ACC112 (cell line): ENCODE results near the gene IGFBP2.

Experiments
- H2AFZ ChIP-seq: fragments of 200-600 bp; sonication (generic); one replicate; pipeline ENCODE4 v1.6.0; 2017; ENCODE audit warnings: antibody characterized with exemption, low read length; ENCODE audit not compliant: unreplicated experiment
- H3K27ac ChIP-seq: fragments of 200-600 bp; sonication (generic); 2 replicates; pipeline ENCODE4 v1.5.1; 2014; ENCODE audit warnings: low read depth, mild to moderate bottlenecking, antibody characterized with exemption, low read length, moderate library complexity
- H3K27me3 ChIP-seq: fragments of 200-600 bp; sonication (generic); 2 replicates; pipeline ENCODE4 v1.6.1; 2014; ENCODE audit warnings: mild to moderate bottlenecking, antibody characterized with exemption, low read length, moderate library complexity, mixed read lengths; ENCODE audit not compliant: insufficient read depth
- H3K36me3 ChIP-seq: fragments of 200-600 bp; sonication (generic); 2 replicates; pipeline ENCODE4 v1.6.1; 2016; ENCODE audit warnings: mild to moderate bottlenecking, antibody characterized with exemption, low read length, moderate library complexity, mixed read lengths; ENCODE audit not compliant: insufficient read depth
- H3K4me1 ChIP-seq: fragments of 200-600 bp; sonication (generic); one replicate; pipeline ENCODE4 v1.6.1; 2016; ENCODE audit warnings: low read length, mixed read lengths; ENCODE audit not compliant: insufficient read depth, unreplicated experiment, control insufficient read depth
- H3K4me3 ChIP-seq: fragments of 200-600 bp; sonication (generic); 2 replicates; pipeline ENCODE4 v1.5.1; 2014; ENCODE audit warnings: mild to moderate bottlenecking, low read depth, low read length
- H3K79me2 ChIP-seq: fragments of 200-600 bp; sonication (generic); one replicate; pipeline ENCODE4 v1.6.0; 2016; ENCODE audit warnings: low read length; ENCODE audit not compliant: control insufficient read depth, unreplicated experiment, insufficient read depth

The IGFBP2 gene

DNA sequence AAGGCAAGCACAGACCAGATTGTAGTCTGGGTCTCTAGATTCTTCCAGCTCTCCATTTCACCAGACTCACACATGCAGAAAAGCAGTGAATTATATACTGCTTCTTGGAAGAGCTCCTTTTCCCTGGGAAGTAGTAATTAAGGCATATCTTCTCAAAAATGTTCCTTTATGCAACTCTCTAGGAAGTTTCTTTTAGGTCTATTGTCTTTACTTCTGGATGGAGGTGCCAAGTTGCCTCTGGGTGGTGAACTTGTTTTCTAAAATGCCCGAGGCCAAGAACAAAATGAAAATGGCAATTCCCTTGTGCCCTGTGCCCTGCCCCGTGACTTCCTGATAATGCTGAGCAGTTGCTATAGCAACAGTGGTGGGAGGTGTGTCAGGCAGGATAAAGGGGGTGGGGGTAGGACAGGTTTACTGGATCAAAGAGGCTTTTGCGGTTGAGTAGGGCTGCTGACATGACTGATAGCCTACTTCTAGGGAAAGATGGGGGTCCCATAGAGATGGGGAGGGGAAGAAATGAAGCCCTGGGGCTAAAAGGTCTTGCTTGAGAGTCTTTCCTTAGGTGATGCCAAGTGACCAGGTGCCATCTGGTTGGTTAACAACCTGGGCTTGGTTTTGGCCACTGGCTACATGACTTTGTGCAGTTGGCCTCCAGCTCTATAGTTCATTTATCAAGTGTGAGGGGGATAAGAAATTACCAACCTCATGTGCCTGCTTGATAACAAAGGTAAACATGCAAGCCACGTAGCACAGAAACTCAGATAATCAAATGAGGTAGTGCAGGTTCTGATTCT is 11.8 kb downstream of the IGFBP2 start:
- 0 out of 2 replicates have a peak, but pooled peaks cover 6% of the 10 kb centered on the region for H3K36me3 ChIP-seq
- H3K79me2 ChIP-seq = no peaks in the 10 kb centered on the region
- no peak overlapping the region for H3K27ac ChIP-seq
- no peaks in the 10 kb centered on the region for H3K27me3 ChIP-seq
- no peak overlapping the region for H3K4me3 ChIP-seq
- no peak overlapping the region for H2AFZ ChIP-seq
- peaks cover 39% of the 10 kb centered on the region for H3K4me1 ChIP-seq

DNA sequence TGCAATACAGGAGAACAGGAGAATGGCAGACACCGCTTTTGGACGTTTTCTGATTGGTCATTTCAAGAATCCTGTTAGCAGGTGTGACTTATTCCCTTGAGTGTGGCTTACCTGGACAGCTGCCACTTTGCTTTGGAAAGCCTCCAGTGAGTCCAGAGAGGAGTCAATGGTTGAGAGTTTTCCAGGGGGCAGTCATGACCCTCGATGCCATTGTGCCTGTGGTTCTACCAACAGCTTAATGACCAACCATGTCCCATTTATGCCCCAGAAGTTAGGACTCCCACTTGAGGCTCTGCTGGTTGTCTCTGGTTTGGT is 12.4 kb downstream of the IGFBP2 start:
- Histone ChIP-seq H3K27me3 (no peaks in the 10 kb centered on the region), H3K4me1 (peaks cover 40% of the 10 kb centered on the region), H3K79me2 (peaks cover under 1% of the 10 kb centered on the region), H3K36me3 (0 out of 2 replicates have a peak, but pooled peaks cover 6% of the 10 kb centered on the region), H2AFZ (no peak overlapping the region), H3K4me3 (no peak overlapping the region), H3K27ac (no peak overlapping the region)

DNA sequence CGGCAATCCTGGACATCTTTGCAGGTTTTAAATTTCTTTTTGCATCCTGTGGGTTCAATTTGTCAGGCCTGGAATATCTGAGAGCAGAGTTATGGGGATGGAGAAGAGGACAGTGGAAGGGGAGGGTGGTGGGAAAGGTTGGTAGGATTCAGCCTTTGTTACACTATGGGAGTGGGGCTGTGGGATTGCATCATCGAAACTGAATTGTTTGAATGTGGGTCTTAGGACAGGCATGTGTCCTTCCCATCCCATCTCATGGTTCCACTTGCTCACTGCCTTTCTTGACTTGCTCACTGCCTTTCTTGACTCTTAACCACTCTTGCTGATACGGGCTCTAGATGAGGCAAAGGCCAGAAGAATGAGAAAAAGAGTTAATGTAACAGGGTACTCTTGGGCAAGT is 12.9 kb downstream of the IGFBP2 start:
- H2AFZ ChIP-seq = no peak overlapping the region
- H3K4me3 ChIP-seq = no peak overlapping the region
- H3K27ac ChIP-seq = no peak overlapping the region
- H3K79me2 ChIP-seq = peaks cover 2% of the 10 kb centered on the region
- 0 out of 2 replicates have a peak, but pooled peaks cover 3% of the 10 kb centered on the region for H3K36me3 ChIP-seq
- peaks cover 45% of the 10 kb centered on the region for H3K4me1 ChIP-seq
- H3K27me3 ChIP-seq = no peaks in the 10 kb centered on the region

DNA sequence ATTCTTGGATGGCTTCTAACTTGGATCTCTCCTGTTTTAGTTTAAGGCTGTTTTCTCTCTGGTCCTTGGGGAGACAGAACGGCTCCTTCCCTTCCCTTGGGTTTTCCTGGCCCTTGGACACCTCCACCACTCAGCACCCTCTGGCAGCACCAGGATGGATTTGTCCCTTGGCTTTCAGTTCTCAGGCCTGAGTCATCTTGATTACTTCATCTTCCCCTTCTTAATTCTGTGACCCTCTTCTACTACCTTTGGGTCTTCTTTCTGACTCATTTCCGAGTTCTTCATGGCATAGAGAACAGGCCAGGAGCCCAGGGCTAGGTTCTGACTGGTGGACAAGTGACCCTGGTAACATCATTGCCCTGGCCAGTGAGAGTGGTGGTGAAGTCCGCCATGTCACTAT is 14.9 kb downstream of the IGFBP2 start:
- H3K4me1 ChIP-seq = peaks cover 55% of the 10 kb centered on the region
- H2AFZ ChIP-seq = no peak overlapping the region
- H3K27me3 ChIP-seq = no peaks in the 10 kb centered on the region
- H3K4me3 ChIP-seq = no peak overlapping the region
- H3K79me2 ChIP-seq = peaks cover 2% of the 10 kb centered on the region
- peak overlapping the region; percentile 30 for H3K27ac ChIP-seq
- 0 out of 2 replicates have a peak, but pooled peaks cover 3% of the 10 kb centered on the region for H3K36me3 ChIP-seq

DNA sequence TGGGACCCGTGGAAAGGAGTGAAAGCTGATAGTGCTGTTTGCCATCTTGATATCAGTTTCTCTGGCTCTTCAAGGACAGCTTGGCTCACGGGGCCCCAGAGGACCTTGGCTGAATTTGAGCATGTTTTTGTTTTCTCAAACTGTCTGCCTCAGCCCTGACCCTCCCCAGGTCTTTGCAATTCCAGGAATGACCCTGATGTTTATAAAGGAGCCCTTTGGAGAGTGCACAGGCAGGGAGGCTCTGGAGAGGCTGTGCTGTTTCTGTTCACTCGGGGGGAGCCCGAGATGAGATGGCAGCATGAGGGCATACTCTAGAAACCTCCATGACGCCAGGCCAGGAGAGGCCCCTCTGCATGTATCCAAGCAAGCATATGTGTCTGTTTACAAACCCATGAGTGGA is 16.4 kb downstream of the IGFBP2 start:
- Histone ChIP-seq H3K4me1 (peaks cover 54% of the 10 kb centered on the region), H3K27ac (no peak overlapping the region), H3K4me3 (no peak overlapping the region), H3K36me3 (0 out of 2 replicates have a peak, but pooled peaks cover 3% of the 10 kb centered on the region), H2AFZ (no peak overlapping the region), H3K79me2 (peaks cover 2% of the 10 kb centered on the region), H3K27me3 (no peaks in the 10 kb centered on the region)

DNA sequence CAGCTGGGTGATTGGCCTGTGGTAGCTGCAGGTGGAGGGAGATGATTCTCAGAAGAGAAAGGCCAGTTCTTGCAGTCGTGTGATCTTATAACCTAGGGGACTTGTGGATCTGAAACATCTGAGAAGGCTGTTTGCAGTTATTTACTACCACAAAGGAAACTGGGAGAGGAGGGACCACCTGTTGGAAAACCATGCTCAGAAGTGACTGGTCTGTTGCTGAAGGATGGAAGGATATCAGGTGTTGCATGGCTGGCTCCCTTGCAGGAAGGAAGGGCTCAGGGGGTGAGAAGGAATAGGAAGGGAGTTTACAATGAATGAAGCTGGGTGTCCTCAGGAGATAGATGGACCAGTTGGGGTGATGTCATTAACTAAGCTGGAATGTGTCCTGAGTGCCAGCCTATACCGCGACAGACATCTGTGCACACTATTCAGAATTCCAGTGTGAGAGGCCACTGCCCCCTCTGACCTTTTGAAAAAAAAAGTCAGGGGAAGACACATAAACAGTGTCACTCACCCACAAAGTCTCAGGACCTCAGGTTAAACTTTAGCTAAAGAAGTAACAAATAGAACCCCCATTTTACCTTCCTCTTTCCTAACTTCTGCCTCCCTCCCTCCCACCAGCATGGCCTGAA is 17.5 kb downstream of the IGFBP2 start:
- no peaks in the 10 kb centered on the region for H3K27me3 ChIP-seq
- H3K4me1 ChIP-seq = peaks cover 49% of the 10 kb centered on the region
- H3K4me3 ChIP-seq = no peak overlapping the region
- H3K79me2 ChIP-seq = peaks cover 2% of the 10 kb centered on the region
- H3K27ac ChIP-seq = peak overlapping the region; percentile 63
- no peaks in the 10 kb centered on the region for H3K36me3 ChIP-seq
- H2AFZ ChIP-seq = no peak overlapping the region

DNA sequence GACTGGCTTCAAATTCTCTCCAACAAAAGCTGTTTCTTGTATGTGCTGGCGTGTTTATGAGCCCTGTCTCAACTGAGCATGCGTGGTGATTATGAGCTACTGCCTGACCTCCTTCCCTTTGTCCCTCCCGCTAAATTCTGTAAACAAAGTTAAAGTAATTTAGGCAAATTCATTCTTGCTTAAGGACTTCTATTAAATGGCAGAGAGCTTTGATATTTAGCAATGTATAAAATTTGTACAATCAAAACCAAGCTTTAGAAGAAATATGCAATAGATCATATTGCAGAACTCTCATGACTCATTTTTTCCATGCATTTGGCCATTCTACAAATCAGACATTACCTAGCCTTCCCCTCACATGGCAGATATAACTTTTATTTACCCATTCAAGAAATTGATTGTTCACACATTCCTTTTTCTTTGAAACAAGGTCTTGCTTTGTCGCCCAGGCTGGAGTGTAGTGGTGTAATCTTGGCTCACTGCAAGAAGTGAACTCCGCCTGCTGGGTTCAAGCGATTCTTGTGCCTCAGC is 18.2 kb downstream of the IGFBP2 start:
- H3K4me3 ChIP-seq = no peak overlapping the region
- H3K36me3 ChIP-seq = no peaks in the 10 kb centered on the region
- no peak overlapping the region for H2AFZ ChIP-seq
- peak overlapping the region; percentile 63 for H3K27ac ChIP-seq
- H3K4me1 ChIP-seq = peaks cover 49% of the 10 kb centered on the region
- no peaks in the 10 kb centered on the region for H3K27me3 ChIP-seq
- peaks cover 2% of the 10 kb centered on the region for H3K79me2 ChIP-seq

DNA sequence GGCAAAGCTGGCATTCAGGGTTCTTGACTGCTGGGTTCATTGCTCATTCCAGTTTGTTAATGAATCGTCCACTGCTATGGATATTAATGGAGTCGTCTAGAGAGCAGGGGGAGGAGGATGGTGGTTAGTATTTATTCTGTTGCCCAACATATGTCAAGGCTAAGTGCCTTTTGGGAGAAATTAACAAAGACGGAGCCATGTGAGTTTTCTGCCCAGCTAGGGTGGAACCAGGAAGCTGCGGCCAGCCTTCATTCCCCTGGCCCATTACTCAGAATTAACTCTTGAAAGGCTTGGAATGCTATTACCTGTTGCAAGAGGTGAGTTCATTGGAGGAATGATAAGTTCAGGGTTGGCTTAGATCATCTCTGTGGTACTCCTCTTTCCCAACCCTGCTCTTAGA is 19.3 kb downstream of the IGFBP2 start:
- H3K4me3 ChIP-seq = no peak overlapping the region
- H3K79me2 ChIP-seq = peaks cover 2% of the 10 kb centered on the region
- H3K27me3 ChIP-seq = no peaks in the 10 kb centered on the region
- H3K4me1 ChIP-seq = peaks cover 44% of the 10 kb centered on the region
- H3K36me3 ChIP-seq = no peaks in the 10 kb centered on the region
- no peak overlapping the region for H3K27ac ChIP-seq
- no peak overlapping the region for H2AFZ ChIP-seq

DNA sequence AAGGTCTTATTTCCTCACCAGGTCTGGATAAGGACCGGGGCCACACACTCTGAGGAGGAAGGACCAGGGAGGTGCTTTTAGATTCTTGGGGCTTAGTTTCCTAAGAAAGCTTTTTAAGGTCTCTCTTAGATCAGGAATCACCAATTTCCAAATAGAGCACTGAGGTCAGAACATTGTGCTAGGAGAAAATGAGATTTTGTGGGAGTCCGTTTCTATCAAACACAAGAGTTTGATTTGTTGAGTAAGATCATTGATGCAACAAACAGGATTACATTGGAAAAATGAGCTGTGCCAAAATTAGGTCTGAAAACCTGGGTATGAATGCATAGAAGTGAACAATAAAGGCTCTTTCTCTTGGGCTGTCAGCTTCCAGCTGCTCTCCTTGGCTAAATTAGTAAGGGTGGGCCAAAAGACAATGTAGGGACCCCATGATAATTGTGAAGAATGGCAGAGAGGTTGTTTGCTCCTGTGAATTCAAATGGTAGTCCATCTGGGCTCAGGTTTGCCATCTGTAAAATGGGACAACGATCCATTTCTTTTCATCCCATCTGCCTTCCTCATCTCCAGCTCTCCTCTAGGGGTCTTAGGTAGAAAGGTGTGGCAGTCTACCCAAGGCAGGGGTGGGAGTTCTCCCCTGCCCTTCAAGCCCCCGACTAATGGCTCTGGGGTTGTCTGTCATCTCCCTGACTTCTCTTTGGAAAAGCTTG is 20.0 kb downstream of the IGFBP2 start:
- H3K79me2 ChIP-seq = peaks cover 2% of the 10 kb centered on the region
- no peaks in the 10 kb centered on the region for H3K36me3 ChIP-seq
- H3K4me1 ChIP-seq = peaks cover 37% of the 10 kb centered on the region
- peak overlapping the region; percentile 28; the same call in 1 of the 2 replicates for H3K27ac ChIP-seq
- no peak overlapping the region for H3K4me3 ChIP-seq
- no peaks in the 10 kb centered on the region for H3K27me3 ChIP-seq
- H2AFZ ChIP-seq = no peak overlapping the region

DNA sequence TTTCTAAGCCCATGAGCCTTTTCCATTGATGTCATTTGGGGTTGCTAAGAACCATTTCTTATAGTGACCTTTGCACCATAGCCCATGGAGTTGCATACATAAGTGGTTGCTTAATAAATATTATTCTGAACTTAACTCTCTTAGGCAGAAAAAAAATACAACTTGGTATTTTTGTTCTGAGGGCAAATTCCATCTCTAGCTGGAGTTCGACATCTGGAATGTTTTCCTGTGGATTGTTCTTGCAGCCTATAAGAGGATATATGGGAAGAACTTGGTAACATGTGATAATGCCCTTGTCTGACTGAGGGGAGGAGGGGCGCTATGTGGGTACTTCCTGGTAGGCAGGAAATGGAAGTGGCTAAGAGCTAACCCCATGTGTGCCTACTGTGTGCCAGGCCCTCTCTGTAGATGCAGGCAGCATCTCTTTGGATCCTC is 20.7 kb downstream of the IGFBP2 start:
- Histone ChIP-seq H2AFZ (no peak overlapping the region), H3K27ac (no peak overlapping the region), H3K36me3 (no peaks in the 10 kb centered on the region), H3K4me1 (peaks cover 34% of the 10 kb centered on the region), H3K27me3 (no peaks in the 10 kb centered on the region), H3K79me2 (peaks cover 2% of the 10 kb centered on the region), H3K4me3 (no peak overlapping the region)
